Measurements from ENCODE around the gene CLEC7A. TPM values are rescaled to one million over a fixed set of nuclear protein-coding genes. Genes with fewer than 3 reads are reported as not detected.
A peak's percentile ranks its signal among the peaks of the same experiment; 100 is the strongest.

The CLEC7A gene
- polyA plus RNA-seq (2013, experiment 1 of 2; ENCODE audit: insufficient read length) = 0.05 TPM
- polyA plus RNA-seq (2013, experiment 2 of 2; ENCODE audit: insufficient read length) = 0.17 TPM

DNA sequence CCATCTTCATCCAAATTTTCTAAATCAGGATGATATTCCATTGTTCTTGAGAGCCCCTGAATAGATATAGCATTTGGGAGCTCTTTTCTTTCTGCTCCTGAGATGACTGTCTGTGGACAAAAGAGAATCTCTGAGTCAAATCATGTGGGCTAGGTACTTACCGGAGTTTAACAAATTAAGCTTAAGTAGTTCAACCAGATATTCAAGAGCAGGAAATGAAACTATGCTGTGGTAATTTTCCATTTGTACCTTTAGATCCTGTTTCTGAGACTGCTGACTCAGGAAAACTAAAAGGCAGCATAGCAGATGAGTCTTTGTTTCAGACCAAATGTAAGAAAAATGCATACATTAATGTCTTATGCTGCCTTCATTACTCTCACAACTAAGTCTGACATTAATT, at the start of gene CLEC7A:
TSS of gene CLEC7A (minus strand) at position 158 of the 400 bp plus-strand sequence. CDS start at position 41, 117 bp downstream.
- DNase-seq = no peak

DNA sequence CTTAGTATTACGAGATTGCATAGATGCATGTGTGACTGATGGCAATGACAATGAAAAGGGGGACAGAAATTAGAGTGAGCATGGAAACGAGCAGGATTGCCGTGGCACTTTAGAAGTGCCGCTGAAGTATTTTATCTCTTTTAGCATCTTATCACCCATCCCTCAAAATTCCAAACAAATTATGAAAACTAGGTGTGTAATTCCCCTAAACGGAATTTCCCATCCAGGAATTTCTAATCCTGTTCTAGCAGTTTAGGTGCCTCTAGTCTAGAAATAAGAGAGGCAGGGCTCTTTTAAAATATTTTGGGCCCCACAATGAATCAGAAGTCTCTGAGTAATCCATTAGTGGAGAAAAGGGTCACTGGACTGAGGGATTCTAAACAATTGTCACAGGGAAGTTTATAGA, 49.8 kb upstream of the CLEC7A start:
- DNase-seq = no peak

DNA sequence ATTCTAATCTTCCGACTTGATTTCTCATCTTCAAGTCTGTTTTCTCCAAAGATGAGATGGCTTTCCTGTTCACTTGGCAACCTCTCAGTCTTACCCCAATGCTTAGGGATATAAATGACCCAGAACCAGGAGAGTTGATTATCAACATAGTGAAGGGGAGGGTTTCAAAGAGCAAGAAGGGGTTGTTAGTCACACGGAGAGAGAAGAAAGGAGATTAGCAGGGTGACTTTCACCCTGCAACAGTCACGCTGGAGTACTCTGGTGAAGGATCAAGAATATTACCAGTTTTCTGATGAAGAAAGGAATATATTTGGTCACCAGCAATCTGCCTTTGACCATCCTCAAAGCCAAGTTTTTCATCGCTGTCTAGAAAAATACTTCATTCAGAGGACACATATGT, 48.8 kb upstream of the CLEC7A start, which contains the start of gene TMEM52B:
TSS of gene TMEM52B (plus strand) at position 212 of the 400 bp plus-strand sequence. CDS start 543 bp downstream, outside the sequence.
- no peak for DNase-seq

- DNase-seq = no peak
Measured at GRCh38 chr12:10175846-10176636, 46.0 kb upstream of the CLEC7A start.

DNA sequence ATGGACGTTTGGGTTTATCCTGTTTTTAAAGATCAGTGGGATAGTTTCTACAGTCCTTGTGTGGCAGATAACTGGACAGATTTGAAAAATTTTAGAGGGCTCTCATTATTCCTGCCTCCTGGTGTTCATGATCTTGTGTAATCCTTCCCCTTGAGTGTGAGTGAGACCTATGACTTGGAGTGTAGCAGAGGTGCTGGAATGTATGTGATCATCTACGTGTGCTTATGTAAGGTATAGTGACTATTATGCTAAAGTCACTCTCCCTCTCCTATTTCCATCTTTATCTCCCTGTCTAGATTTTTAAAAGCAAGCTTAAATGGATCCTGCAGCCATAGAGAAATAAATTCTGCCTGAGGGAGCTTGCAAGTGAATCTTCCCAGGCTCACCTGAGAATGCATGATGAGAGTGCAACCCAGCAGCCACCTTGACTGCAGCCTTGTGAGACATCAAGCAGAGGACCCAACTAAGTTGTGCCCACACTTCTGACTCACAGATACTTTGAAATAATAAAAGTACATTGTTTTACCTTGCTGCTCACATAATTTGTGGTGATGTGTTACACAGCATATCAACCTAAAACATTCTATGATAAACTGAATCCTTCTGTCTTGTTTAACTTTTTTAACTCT, 45.1 kb upstream of the CLEC7A start:
- no peak for DNase-seq

DNA sequence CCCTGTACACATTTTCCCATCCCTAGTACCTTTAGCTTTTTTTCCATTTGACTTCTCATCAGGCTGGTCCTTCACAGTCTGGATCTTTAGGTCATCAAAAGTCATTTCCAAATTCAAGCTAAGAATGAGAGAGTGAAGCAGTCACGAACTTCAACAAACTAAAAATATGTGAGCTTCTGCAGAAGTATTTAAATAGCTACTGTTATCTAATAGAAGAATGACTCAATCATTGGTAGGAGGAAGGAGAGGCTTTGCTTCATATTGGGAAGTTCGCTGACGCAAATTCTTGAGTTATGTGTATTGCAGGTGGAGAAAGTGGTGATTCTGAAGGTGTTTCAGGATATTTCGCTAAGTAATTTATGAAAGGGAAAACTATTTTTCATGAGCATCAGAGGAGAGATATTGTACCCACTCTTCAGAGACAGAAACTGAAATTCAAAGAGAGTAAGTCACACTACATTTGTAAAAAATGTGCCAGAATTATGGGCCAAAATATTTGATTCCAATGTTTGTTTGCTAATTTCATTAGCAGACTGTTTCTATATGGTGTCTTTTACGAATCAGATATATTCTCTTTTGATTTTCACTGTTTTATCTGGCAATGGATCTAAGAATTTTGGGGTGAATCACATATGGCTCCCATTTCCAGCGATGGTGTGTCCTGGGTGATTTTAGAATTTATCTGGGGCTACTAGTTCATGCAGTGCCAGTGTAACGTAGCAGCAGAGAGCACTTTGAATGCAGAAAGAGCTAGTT, 42.2 kb upstream of the CLEC7A start, which contains the start of gene OLR1:
TSS of gene OLR1 (minus strand) at position 160 of the 756 bp plus-strand sequence. CDS start at position 105, 55 bp downstream.
- no peak for DNase-seq

GRCh38 chr12:10170216-10170615, 40.2 kb upstream of the CLEC7A start:
- no peak for DNase-seq

DNA sequence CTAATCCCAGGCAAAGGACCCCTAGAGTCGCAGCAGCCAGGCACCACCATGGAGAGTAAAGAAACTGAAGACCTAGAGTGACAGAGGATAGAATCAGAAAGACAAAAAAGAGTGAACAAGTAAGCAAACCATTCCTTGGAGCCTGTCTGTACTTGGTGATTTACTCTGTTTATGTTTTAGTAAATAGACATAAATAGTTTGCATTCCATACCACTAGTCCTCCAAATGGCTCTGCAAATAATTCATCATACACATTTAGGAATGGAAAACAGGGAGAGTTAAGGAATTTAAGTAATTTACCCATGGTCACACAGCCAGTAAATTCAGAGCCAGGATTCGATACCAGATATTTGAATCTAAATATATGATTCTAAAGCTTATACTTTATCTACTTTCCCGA, 39.1 kb upstream of the CLEC7A start:
- DNase-seq = peak; percentile 55

DNA sequence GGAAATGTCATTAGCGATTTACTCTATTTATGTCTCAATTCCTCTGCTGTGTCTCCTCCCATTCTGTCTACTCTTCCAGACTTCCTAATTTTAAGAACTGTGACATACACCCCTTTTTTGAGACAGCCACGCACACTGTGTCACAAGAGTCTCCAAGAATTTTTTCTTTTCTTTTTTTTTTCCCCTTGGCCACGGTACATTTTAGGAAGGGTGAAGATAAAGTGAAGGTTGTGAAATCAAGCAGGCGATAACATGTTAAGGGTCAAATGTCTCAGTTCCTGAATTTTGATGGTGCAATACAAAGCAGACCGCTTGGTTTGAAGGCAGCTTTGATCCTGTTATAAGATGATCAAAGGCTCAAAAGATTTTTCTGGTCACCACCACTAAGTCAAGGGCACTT, 37.6 kb upstream of the CLEC7A start:
- no peak for DNase-seq

DNA sequence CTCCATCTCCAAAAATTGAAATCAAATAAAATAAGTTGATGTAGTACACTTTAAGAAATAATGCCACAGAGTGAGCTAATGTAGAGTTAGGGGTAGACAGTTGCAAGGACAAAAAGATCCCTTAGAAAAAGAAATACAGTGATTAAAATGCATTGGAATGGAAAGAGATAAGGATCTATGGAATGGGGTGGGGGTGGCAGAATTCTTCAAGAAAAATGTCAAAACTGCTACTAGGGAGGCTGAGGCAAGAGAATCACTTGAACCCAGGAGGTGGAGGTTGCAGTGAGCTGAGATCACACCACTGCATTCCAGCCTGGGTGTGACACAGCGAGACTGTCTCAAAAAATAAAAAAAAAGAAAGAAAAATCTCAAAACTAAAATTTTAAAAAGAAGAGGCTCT, 35.4 kb upstream of the CLEC7A start:
- peak; percentile 38 for DNase-seq

- no peak for DNase-seq
Measured at GRCh38 chr12:10163084-10163483, 33.1 kb upstream of the CLEC7A start.

DNA sequence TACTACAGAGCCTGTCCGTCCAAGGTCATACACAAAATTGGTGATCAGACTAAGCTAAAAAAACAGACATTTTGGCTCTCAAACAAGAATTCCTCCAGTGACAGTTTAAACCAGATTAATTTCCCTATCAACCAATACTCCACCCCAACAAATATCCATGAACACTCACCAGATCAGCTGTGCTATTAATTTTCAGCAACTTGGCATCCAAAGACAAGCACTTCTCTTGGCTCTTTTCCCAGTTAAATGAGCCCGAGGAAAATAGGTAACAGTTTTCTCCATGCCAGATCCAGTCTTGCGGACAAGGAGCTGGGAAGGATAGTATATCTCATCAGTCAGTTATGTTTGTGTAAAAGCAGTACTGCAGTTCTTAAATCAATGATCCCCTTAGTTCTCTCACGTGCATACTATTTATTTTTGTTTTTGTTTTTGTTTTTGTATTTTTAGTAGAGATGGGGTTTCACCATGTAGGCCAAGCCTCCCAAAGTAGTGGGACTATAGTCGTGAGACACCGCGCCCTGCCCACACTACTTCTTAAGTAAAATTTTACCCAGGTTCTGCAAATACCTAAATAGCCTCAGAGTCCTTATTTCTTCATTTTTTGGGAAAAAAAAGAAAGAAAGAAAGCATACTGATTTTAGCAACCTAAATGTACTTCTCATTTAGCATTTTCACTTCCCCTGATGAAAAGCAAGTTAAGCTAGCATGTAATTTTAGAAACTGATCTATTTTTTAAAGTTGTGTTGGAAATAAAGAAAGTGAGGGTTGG, 30.8 kb upstream of the CLEC7A start:
- no peak for DNase-seq

GRCh38 chr12:10159280-10159679, 29.3 kb upstream of the CLEC7A start:
- DNase-seq = no peak

GRCh38 chr12:10158406-10158805, 28.4 kb upstream of the CLEC7A start:
- DNase-seq = no peak

DNA sequence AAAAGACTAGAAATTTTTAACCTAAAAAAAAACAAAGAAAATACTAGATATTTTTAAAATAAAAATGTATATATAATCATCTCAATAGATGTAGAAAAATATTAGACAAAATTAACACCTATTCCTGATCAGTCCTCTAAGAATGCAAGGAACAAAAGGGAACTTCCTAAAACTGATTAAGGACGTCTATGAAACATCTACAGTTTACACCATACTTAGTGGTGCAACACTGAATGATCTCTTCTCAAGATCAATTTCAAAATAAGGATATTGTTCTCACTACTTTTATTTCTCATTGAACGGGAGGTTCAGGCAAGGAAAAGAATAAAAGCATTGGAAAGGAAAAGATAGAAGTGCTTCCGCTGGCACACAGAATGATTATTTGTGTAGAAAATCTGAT, 26.0 kb upstream of the CLEC7A start:
- no peak for DNase-seq

DNA sequence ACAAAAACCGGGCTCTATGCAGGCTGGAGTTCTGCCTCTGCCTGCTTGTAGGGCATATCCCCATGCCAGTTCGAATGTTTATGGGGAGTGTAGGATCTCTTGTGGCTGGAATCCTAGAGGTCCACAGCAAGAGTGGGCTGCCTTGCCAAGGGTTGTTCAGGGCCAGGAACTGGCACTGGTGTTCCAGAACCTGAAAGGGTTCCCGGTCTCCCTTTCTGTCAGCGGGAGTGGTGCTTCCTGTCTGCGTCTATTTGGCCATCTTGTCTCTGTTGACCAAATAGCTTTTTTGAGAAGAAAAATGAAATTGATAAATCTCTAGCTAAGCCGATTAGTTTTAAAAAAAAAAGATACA, 24.1 kb upstream of the CLEC7A start:
- no peak for DNase-seq

- peak; percentile 67 for DNase-seq
Measured at GRCh38 chr12:10153271-10154144, 23.5 kb upstream of the CLEC7A start.

GRCh38 chr12:10151621-10152020, 21.6 kb upstream of the CLEC7A start:
- no peak for DNase-seq

- DNase-seq = no peak
Measured at GRCh38 chr12:10147714-10148403, 17.9 kb upstream of the CLEC7A start.

- DNase-seq = no peak
Measured at GRCh38 chr12:10142976-10143589, 13.1 kb upstream of the CLEC7A start.
